Neural progenitor cell (in vitro differentiated cells): Measurements from ENCODE around the gene NCK1.
"Not testable (repeated sequence)": the region's sequence is repeated elsewhere in the genome, so short reads cannot be mapped to it uniquely, and the experiment has no call there.

Source experiments
- CTCF ChIP-seq: fragments of 200-600 bp; sonication (generic); IDR thresholded peaks from 2 replicates; pipeline ENCODE4 v1.5.1; 2017; ENCODE audit warnings: antibody characterized with exemption, mild to moderate bottlenecking
- EZH2 ChIP-seq: fragments of 200-600 bp; sonication (generic); IDR thresholded peaks from 2 replicates; pipeline ENCODE4 v1.6.1; 2017; ENCODE audit warnings: antibody characterized with exemption, mild to moderate bottlenecking, moderate library complexity
- EZH2phosphoT487 ChIP-seq: fragments of 200-600 bp; sonication (generic); IDR thresholded peaks from 2 replicates; pipeline ENCODE4 v1.6.1; 2017; ENCODE audit warnings: antibody characterized with exemption

GRCh38 chr3:136872258-136872657 is 10.2 kb downstream of the NCK1 start:
- TF ChIP-seq CTCF, EZH2phosphoT487, EZH2: not testable (repeated sequence)
